Left ventricle myocardium superior (tissue), 1 donor: ENCODE data around the gene ARPIN. TPM values are rescaled to one million over a fixed set of nuclear protein-coding genes. Genes with fewer than 3 reads are reported as not detected.
"Not testable (repeated sequence)": the region's sequence is repeated elsewhere in the genome, so short reads cannot be mapped to it uniquely, and the experiment has no call there.

ENCODE experiments used
- ATAC-seq: fragments of 200-7000 bp; cut with Tn5 transposase; one replicate; pipeline ENCODE4 v1.9.1; 2020; ENCODE audit warnings: mild to moderate bottlenecking, moderate library complexity
- DNase-seq: peaks from one replicate; pipeline ENCODE4 v3.0.0-alpha.2; 2020
- intact Hi-C: fragments of 100-400 bp; cut with micrococcal nuclease; formaldehyde crosslinking; loops from one replicate; pipeline ENCODE4 v1.11.0; 2022
- long read RNA-seq: library from polyadenylated mRNA; unstranded; transcript quantifications from one replicate; pipeline ENCODE4 v2.0.0, GENCODE V29; 2021
- total RNA-seq: library from RNA; stranded (reverse); fragmentation: NEBNext Ultra II Directional; extraction: Animal tissue kit (Norgen Biotek cat#: 25700); gene quantifications from one replicate; pipeline ENCODE4 v1.2.1, GENCODE V29; 2021
- donor health status: DM: no; HTN: yes; CAD: no; lungs with severe emphysema.

Gene ARPIN
- 11.3 TPM for total RNA-seq
- long read RNA-seq, full-length matches to known transcripts = 13 of 19 reads
- long read RNA-seq, partial matches to known transcripts = 0 of 19 reads
- long read RNA-seq, other reads (novel, unspliced or antisense) = 6 of 19 reads

DNA sequence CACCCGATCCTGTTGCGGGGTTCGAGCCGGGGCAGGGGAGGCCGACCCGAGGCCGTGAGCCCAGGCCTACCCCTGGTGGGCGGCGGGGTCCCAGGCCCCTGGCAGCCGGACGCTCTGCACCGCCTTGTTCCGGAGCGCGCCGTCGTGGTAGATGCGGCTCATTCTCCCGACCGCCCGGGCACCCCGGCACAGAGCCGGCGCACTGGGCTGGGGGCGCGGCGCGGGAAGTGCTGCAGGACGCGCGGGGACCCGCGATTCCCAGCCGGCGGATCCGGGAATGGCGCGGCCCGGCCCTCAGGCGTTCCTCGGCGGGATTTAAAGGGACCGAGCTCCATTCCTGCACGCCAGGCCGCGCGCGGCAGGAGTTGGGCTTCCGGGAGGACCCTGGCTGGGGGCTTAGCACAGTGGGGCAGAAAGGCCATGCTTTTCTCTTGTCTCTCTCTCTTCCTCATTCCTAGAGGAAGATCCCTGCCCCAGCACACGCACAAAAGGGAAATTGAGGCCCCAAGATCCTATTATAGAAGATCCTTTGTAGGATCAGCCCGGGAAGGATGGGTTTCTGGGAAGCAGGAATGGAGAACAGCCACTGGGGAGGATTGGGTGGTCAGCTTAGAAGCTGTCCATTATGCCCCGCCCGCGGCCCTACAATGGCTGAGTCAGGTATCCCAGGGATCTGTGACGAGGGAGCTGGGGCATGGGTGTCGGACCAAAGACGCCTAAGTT is at the start of gene ARPIN:
Gene ARPIN, minus strand, starts transcription at position 279 of the 723 bp plus-strand sequence. Its CDS starts 117 bp downstream, at position 162.
- intact Hi-C loops = no loop called here
- ATAC-seq = peak; percentile 94
- DNase-seq = peak; percentile 81

DNA sequence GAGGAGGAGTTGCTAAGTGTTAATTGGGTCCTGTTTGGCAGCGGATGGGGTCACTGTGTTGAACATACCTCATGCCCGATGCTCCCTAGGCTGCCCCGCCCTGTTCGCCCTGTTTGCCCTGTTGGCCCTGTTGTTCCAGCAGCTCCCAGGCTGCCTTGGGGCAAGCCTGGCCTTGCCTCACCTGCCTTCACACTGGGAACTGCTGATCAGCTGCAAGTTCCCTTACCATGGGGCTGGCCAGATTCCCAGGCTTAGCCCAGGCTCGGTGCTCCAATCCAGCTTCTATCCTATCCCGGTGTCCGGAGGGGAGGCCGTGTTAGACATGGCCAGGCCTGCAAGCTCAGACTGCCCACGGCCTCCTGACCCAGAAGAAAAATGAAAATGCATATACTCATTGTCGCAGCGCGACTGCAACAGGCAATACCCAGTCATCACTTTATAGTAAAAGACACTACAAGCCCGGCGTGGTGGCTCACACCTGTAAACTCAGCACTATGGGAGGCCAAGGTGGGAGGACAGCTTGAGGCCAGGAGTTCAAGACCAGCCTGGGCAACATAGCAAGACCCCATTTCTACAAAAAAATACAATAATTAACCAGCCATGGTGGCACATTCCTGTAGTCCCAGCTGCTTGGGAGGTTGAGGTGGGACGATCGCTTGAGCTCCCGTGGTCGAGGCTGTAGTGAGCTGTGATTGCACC is 45.5 kb upstream of the ARPIN start:
- ATAC-seq = no peak
- DNase-seq = no peak
- intact Hi-C loops = no loop called here

DNA sequence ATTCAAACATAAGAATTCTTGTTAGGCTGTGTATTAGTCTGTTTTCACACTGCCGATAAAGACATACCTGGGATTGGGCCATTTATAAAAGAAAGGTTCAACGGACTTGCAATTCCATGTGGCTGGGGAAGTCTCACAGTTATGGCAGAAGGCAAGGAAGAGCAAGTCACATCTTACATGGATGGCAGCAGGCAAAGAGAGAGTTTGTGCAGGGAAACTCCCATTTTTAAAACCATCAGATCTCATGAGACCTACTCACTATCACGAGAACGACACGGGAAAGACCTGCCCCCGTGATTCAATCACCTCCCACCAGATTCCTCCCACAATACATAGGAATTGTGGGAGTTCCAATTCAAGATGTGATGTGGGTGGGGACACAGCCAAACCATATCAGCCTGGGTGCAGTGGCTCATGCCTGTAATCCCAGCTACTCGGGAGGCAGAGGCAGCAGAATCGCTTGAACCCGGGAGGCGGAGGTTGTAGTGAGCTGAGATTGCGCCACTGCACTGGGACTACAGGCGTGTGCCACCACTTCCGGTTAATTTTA is 42.8 kb upstream of the ARPIN start:
- not testable (repeated sequence) for ATAC-seq

DNA sequence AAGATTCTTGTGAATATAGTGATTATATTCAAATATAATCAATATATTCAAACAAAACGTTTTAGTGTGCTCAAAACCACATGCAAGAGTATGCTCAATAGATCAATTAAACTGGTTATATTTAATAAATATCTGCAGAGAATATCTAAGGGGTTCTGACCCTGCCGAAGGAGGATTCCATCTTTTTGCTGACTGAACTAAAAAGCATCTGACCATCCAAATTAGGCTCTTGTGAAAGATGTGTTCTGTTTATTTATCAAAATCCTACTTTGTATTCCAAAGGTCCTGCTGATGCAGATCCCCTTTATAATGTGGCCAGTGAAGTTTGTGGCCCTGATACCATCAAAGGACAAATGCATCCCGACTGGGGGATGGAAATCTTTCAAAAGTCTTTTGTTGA is 41.8 kb upstream of the ARPIN start:
- DNase-seq (no peak), ATAC-seq (no peak)
- intact Hi-C loops = no loop called here

More for the DNA sequence above, 42.8 kb upstream of the ARPIN start:
- intact Hi-C loops, DNase-seq: not testable (repeated sequence)

DNA sequence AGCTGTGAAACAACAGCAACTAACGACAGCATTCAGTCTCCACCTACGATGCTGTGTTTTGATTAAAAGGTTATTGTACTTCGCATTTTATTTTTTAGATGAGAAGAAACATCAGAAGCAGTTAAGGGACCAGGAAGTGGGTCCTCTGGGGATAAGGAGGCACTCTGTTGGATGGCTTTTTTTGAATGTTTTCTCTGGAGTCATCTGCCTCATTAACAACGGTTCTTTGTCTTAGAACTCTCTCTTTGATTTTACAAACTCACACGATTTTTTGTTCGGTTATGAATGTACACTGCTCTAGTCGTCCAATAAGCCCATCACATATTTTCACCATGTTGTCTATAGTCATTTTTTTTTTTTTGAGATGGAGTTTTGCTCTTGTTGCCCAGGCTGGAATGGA is 36.0 kb upstream of the ARPIN start:
- DNase-seq (no peak), ATAC-seq (no peak)
- intact Hi-C loops = no loop called here

DNA sequence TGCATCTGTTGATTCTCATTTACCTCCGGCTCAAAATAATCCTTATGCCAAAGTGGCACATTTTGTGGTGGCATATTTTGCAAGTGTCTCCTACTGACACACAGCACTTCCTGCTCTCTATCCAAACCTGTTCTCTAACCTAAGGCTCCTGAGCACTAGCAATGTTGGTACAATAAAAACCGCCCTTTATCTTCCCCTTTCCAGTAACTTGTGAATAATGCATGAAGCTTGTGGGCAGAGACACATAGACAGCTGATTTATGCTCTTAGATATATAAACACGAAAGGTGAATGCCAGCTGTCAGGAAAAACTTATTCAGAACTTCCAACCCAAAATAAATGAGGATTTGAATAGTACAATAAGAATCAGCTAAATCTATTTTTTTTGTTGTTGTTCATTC is 34.6 kb upstream of the ARPIN start:
- ATAC-seq = no peak
- intact Hi-C loops = no loop called here
- no peak for DNase-seq

DNA sequence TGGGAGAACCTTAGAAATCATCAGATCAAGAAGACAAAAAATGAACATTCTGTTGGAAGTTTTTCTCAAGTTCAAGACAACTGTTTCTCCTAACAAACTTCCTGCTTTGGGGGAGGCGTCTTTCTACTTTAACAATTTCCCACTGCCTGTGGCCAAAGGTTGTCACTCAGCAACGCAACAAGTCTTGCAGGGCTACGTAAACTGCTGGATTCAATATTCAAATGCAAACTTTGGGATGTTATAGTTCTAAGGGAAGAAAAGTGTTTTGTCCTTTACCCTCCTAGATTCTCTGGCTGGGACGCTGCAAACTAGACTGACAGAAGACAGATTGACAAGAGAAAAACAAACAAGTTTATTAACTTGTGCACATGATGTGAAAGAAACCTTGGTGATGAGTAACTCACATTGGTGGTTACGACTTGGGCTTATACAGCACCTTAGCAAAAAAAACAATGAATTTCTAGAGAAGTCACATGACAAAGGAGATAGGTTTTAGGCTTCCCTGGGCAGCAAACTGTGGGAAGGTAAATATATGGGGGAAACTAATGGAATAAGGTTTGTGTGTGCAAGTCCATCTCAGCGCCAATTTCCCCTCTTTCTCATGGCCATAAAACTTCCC is 34.0 kb upstream of the ARPIN start:
- ATAC-seq = no peak
- intact Hi-C loops = no loop called here

DNA sequence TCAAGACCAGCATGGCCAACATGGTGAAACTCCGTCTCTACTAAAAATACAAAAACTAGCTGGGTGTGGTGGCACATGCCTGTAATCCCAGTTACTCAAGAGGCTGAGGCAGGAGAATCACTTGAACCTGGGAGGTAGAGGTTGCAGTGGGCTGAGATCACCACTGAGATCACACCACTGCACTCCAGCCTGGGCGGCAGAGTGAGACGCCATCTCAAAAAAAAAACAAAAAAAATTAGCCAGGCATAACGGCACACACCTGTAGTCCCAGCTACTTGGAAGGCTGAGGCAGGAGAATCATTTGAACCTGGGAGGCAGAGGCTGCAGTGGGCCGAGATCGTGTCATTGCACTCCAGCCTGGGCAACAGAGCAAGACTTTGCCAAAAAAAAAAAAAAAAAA is 31.0 kb upstream of the ARPIN start:
- ATAC-seq, intact Hi-C loops, DNase-seq: not testable (repeated sequence)

More for the DNA sequence above, 34.0 kb upstream of the ARPIN start:
- no peak for DNase-seq

DNA sequence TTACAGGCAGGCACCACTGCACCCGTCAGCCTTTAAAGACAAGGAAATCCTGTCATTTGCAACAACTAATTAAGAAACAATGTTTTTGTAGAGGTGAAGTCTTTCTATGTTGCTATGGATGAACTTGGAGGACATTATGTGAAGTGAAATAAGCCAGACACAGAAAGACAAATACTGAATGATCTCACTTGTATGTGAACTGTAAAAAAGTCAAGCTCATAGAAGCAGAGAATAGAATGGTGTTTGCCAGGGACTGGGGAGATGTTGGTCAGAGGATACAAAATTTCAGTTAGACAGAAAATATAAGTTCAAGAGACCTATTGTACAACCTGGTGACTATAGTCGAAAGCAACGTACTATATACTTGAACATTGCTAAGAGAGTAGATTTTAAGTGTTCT is 27.2 kb upstream of the ARPIN start:
- DNase-seq (no peak), ATAC-seq (no peak)
- intact Hi-C loops = no loop called here

DNA sequence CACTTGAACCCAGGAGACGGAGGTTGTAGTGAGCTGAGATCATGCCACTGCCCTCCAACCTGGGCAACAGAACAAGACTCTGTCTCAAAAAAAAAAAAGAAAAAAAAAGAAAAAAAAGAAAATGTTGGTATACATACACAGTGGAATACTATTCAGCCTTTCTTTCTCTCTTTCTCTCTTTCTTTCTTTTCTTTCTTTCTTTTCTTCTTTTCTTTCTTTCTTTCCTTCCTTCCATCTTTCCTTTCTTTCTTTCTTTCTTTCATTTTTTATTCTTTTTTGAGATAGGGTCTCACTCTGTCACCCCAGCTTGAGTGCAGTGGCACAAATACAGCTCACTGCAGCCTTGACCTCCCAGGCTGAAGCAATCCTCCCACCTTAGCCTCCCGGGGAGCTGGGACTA is 26.6 kb upstream of the ARPIN start:
- intact Hi-C loops, DNase-seq, ATAC-seq: not testable (repeated sequence)

DNA sequence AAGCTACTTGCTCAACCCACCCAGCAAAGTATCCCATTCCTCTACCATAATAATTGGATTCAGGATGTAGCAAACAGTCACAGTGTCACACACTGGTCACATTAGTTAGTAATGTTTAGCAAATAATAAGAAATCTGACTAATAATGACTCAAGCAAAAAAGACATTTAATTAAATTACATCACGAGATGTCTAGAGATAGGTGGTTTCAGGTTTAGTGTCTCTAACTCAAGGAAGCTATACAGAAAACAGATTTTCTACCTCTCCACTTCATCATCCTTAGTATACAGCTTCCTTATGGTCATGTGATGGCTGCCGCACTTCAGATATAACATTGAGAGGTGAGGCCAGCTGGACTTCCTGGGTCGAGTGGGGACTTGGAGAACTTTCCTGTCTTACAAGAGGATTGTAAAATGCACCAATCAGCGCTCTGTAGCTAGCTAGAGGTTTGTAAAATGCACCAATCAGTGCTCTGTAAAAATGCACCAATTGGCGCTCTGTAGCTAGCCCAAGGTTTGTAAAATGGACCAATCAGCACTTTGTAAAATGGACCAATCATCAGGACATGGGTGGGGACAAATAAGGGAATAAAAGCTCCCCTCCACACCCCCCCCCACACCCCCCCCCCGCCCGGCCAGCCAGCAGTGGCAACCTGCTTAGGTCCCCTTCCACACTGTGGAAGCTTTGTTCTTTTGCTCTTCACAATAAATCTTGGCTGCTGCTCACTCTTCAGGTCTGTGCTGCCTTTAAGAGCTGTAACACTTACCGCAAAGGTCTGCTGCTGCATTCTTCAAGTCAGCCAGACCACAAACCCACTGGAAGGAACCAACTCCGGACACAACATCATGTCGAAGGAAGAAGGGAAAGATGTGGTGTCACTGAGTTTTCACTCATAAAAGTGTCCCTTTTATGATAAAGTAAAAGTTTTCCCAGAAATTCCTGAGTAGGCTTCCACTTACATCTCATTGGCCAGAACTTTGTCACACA is 24.9 kb upstream of the ARPIN start:
- DNase-seq (no peak), ATAC-seq (no peak)
- intact Hi-C loops = no loop called here

DNA sequence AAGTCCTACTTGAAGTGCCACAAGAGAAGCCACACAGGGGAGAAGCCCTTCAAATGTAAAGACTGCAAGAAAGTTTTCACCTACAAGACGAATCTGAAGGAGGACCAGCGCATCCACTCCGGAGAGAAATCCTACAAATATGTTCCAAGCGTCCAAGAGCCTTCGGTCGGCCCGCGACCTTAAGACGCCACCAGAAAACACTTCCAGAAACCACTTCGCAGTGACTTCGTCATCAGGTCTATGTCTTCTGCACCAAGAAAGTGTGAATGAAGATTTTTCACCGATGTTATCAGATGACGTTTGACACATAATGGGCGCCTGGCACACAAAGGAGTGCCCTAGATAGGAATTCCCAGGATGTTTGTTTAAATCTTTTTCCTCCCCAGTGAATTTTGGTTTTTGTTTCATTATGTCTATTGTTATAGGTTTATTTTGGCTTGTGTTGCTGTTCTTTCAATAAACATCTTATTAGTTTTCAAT is 24.1 kb upstream of the ARPIN start:
- intact Hi-C loops = no loop called here
- DNase-seq = no peak

DNA sequence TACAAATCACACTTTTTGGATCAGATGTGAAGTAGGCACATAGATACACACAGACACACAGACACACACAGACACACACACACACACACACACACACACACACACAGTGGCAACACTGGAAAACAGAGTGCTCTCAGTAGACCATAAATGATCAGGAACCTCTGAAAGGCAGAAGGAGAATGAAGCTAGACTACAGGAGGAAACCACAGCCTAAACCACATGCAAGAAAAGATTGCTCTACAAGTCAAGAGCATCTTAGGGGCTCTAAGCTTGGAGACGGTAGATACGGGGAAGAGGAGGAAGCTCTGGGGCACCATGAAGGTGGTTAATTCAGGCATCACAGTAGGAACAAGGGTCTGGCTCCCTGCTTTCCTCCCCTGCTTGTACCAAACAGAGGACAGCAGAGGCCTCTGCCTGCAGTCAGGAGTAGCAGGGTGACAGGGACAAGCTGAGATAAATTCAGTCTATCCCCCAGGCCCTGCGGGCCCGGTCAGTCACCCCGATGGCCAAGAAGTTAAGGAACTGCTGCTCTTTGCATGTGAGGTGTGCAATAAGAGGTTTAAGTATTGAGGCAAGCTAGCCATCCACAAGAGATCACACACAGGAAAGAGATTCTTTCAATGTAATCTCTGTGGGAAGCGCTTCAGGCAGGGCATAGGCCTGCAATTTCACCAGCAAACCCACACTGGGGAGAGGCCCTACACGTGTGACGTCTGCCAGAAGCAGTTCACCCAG is 23.5 kb upstream of the ARPIN start:
- DNase-seq (no peak), ATAC-seq (no peak)
- intact Hi-C loops = no loop called here

More for the DNA sequence above, 24.1 kb upstream of the ARPIN start:
- no peak for ATAC-seq

DNA sequence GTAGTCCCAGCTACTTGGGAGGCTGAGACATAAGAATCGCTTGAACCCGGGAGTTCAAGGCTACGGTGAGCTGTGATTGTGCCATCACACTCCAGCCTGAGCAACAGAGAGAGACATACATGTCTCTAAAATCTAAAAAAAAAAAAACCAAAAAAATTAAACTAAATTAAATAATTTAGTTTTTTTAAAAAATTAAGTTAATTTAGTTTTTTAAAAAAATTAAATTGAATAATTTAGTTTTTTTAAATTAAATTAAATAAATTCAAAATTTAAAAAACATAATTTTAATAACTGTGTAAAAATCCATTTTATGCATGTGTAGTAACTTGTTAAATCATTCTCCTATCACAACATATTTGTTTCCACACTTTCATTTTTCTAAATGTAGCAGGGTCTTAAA is 20.1 kb upstream of the ARPIN start:
- intact Hi-C loops = no loop called here
- ATAC-seq (no peak), DNase-seq (no peak)

DNA sequence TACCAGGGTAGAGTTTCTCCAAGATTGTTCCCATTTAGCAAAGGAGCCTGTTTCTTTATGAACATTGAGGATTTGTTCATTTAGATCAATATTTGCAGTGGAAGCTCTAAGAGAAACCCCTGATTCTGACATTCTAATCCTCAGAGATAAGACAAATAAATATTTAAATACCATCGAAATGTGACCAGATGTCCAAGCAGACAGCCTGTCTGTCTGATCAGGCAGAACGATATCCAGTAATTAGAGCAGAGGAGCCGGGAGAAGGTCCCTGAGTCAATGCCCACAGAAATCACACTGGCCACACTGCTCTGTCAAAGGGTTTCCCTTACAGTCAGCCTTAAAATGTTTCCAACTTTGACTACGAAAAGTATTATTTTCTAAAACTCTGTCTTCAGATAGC is 15.7 kb upstream of the ARPIN start:
- DNase-seq (no peak), ATAC-seq (no peak)
- intact Hi-C loops = no loop called here

DNA sequence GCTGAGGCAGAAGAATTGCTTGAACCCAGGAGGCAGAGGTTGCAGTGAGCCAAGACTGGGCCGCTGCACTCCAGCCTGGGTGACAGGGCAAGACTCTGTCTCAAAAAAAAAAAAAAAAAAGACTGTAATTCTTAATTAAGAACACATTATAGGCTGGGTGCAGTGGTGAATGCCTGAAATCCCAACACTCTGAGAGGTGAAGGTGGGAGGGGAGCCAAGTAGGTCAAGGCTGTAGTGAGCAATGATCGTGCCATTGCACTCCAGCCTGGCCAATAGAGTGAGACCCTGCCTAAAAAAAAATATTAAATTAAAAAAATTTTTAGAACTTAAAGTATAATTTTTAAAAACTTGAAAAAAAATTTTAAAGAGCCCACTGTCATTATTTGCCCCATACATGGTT is 13.4 kb upstream of the ARPIN start:
- ATAC-seq (no peak), DNase-seq (no peak)
- intact Hi-C loops = no loop called here

DNA sequence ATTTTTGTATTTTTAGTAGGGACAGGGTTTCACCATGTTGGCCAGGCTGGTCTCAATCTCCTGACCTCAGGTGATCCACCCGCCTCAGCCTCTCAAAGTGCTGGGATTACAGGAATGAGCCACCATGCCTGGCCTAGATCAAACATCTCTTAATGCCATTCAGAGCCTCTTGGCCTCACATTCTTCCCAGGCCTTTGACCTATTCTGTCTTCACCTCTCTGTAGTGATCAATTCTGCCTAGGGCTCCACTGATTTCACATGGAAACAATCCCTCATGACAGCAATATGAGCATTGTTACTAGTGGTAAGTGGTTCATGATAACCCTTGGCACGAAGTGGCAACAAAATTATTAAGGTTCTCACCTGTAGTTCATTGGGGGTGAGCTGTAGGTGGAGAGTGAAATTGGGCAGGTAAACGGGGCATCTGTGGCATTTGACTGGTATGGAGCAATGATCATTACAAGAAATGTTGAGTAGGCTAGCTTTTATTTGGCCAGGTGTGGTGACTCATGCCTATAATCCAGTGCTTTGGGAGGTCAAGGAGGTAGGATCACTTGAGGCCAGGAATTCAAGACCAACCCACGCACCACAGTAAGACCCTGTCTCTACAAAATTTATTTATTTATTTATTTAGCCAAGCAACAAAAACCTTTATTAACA is 4.8 kb upstream of the ARPIN start:
- ATAC-seq (no peak), DNase-seq (no peak)
- intact Hi-C loops = no loop called here
